Hypothalamus (tissue), 51 donors: ENCODE data around the gene OVCA2.
"Not testable (repeated sequence)": the region's sequence is repeated elsewhere in the genome, so short reads cannot be mapped to it uniquely, and the experiment has no call there.

ENCODE experiments used
- DNase-seq, 51 donors: peaks; one replicate each; lab custom pipeline; 2025; lab: John Stamatoyannopoulos, UW

OVCA2 gene

DNA sequence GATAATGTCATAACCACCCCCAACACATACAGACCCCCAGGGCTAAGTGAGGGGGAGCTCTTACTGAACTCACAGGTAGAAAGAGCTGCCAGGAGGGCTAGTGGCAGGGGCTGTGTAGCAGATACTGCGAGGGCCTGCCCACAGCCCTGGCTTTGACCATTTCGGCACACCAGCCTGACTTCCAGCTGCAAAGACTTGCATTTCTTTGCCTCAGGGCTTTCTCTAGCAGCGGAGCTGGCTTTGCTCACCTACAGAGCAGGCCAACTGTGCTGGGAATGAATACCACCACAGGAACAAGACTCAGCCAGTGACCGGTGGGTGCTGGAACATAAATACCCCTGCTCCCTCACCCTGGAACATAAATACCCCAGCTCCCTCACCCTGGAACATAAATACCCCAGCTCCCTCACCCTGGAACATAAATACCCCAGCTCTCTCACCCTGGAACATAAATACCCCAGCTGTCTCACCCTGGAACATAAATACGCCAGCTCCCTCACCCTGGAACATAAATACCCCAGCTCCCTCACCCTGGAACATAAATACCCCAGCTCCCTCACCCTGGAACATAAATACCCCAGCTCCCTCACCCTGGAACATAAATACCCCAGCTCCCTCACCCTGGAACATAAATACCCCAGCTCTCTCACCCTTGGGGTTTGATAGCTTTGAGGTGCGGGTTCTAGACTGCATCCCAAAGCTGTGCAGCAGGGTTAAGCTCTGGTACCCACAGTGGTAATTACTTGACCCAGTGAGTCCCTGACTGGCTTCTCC, 28.4 kb upstream of the OVCA2 start:
- DNase-seq = not testable (repeated sequence)

GRCh38 chr17:2013994-2014317, 27.9 kb upstream of the OVCA2 start:
- DNase-seq = no peak

GRCh38 chr17:2015314-2015713, 26.5 kb upstream of the OVCA2 start:
- DNase-seq = no peak

GRCh38 chr17:2016494-2016893, 25.3 kb upstream of the OVCA2 start:
- no peak for DNase-seq

DNA sequence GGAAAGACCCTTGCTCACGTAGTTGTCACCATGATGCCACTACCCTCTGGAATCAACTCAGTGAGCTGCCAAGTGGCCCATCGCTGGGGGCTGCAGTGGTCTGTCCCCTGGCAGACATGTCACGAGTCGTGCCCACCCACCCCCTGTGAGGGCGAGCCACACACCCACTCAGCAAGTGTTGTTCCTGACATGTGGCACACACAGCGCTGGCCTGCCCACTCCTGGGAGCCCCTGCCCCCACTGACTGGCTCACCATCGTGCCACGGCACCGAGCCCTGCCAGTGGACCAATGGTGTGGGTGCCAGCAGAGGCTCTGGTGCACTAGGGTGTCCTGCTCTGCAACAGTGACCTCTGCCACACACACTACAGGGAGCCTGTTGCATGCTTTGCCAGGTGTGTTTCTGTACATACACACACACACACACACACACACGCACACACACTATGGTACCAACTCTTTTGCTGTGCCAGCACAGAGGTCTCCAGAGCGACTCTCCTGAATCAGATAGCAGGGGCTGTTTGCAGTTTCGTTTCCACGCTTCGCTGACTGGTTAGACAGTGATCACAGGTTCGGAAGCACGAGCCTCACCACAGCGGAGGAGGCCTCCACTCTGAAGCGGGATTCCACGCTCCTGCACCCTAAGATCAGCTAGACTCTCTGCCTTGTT, 24.4 kb upstream of the OVCA2 start:
- DNase-seq = peak in 2 of 51 donors; percentile 19 to 54

DNA sequence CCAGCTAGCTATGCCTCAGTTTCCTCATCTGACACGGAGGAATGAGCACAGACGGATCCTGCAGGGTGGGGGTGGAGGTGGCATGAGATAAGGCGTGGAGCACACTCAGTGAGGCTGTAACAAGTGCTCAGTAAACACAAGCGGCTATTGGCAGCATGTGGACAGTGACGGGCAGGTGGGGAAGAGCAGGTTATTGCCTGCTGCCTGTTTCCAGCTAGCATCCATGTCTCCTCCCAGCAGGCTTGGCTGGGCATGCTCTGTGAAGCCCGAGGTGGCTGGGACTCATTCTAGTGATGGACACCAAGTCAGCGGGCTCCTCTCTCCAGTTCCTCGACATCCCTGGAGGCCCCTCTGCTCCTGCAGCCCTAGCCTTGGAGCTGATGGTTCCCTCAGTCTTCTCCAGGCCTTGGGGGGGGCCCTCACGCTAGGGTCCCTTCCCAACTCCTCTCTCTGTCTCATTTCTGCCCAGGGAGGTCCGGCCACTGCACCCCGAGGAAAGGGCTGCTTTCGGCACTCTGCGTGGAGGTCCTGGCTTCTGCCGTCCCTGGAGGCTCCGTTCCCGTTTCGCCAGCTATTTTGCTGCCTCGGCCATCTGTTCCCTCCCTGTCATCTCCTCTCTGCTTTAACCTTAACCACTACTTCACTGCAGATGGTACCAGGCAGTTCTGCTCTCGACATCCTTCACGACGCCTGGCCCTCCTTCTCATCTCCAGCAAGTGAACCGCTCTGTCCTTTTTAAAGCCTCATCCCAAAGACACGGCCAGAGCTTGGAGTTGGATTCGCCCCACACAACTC, 22.9 kb upstream of the OVCA2 start:
- no peak for DNase-seq

- DNase-seq = no peak
Measured at GRCh38 chr17:2019723-2020122, 22.1 kb upstream of the OVCA2 start.

GRCh38 chr17:2020721-2021120, 21.1 kb upstream of the OVCA2 start:
- no peak for DNase-seq

DNA sequence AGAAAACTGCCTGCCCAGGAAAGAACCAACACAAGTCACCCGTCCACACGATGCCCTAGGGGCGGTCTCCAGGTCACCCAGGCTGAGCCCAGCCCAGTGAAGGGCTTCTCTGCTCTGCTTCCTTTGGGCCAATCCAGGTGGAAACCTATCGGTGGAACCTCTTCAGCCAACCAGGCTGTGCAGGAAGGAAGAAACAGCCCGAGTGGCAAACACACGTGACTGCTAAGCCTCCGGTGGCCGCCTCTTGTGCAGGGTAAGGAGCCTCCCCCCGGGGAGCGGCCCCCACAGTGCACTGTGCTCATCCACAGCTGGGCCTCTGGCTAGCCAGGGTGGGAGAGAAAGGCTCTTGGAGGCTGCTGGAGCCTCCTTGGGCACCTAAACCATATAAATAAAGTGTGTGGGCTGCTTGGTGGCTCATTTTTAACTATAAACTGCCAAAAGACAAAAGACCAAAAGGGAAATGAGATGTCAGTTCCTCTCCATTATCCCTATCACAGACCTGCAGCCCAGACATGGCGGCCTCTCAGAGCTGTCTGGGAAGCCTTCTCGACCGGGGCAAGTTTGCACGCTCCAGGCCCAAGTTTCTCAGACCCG, 19.1 kb upstream of the OVCA2 start:
- DNase-seq = no peak

DNA sequence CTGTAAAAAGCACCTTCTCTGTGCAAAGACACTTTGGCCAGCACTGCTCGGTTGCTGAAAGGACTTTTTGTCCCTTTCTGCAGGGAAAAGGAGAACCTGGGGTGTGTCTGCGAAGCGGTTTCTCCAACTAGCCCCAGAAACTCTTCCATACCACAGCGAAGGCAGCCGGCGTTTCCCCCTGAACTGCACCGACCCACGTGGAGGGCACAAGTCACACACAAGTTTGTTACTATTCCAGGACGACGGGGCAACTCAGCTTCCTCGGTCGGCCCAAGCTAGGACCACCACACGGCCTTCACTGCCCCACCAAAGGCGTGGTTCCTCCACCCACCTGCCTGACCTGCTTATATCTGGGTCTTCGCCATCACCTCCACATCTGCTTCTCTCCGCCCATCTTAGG, 18.6 kb upstream of the OVCA2 start:
- DNase-seq = peak in 1 of 51 donors; percentile 46

GRCh38 chr17:2023692-2024571, 17.9 kb upstream of the OVCA2 start:
- peak in 17 of 51 donors; percentile 9 to 46 (median 30) for DNase-seq

DNA sequence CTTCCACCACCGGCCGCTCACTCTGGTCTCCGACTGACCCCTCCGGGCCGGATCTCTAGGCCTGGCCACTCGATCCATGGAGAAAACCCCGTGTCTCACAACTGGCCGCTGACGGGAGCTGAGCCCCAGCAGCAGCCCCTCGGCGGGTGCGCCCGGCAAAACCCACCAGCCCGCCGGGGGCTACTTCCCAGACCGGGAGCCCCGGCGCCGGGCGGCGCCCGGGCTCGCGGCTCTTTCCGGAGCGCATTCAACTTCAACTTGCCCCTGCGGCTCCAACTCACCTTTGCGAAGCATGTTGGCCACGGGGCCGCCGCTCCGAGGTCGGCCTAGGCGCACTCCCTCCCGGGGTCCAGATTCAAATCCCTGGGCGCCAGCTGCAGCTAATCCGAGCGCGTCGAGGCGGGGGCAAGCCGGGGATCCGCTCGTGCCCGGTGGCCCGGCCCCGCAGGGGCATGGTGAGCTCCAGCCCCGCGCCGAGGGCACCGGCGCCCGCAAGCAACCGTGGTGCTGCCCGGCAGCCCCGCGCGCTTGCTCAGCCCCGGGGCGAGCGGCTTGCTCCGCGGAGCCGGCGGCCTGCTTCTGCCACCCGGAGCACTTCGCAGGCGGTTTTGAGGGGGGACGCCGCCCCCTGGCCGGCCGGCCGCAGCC, 17.1 kb upstream of the OVCA2 start:
- DNase-seq = no peak

DNA sequence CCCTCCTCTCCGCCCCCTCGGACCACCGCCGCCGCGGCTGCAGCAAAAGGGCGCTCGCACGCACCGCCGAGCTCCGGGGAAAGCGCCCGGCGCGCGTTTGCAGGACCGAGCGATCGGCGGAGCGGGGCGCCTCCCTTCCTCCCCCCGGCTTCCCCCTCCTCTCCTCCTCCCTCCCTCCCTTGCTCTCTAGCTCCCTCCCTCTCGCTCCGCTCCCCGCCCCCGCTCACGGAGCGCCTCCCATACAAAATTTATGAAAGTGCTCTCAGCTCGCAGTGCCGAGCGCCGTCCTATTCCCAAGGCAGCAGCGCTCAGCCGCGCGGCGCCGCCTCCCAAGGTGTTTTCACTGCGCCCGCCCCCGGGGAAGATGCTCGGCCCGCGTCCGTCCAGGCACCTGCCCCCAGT, 16.6 kb upstream of the OVCA2 start, which contains the start of gene RTN4RL1:
RTN4RL1 (minus strand) TSS at position 115 of the 402 bp plus-strand sequence. CDS start 469 bp downstream, outside the sequence.
- DNase-seq = peak in 23 of 51 donors; percentile 9 to 71 (median 35)

DNA sequence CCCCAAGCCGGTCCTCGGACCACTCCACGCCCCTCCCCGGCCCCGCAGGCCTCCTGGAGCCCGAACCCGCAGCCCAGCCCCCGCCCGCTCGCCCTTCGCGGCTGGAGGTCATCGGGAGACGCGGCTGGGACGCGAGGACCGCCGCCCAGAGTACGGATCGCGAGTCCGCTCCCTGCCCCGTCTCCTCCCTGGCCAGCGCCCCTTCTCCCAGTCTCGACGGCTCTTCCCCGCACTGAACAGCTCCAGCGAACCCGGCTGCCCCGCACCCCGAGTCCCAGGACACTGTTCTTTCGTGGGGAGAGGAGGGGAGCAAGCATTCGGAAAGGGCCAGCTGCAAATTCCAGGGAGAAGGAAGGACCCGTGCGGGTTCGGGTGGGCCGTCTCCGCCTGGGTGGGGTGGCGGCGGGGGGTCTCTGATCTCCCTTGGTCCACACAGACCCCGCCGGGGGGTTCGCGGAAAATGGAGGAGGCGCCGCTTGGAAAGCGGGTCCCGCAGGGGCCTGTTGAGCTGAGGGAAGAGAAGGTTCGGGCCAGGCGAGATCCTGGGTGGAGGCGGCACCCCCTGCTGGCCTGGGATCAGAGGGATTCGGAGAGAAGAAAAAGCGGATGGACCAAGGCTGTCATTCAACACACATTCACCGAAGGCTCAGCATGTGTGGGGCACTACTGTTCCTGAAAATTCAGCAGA, 16.1 kb upstream of the OVCA2 start:
- DNase-seq = peak in 34 of 51 donors; percentile 8 to 67 (median 37)

- peak in 1 of 51 donors; percentile 66 for DNase-seq
Measured at GRCh38 chr17:2027528-2028233, 14.1 kb upstream of the OVCA2 start.

- no peak for DNase-seq
Measured at GRCh38 chr17:2028234-2028614, 13.6 kb upstream of the OVCA2 start.

DNA sequence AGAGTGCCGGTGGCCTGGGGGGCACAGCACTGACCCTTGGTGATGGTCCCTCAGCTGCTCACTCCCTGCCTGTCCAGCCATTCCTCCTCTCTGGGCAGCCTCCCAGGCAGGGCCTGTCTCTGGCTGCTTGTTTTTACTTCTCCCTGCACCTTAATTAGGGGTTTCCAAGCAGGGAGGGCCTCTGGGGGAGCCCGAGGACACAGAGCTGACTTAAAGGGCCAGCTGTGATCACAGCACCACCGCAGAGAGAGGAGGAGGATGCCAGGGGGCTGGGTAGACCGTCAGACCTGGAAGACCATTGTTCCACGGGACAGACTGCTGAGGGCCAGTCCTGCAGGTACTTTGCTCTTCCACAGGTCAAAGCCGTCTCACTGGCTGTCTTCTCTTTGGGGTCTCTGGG, 13.1 kb upstream of the OVCA2 start:
- DNase-seq = no peak
